Activated CD8-positive, alpha-beta memory T cell treated with anti-CD3 and anti-CD28 coated beads, Interleukin-2, amount 50 U/mL, for 48 hours (primary cell): ENCODE measurements around the gene NSG1.
"Not testable (repeated sequence)": the region's sequence is repeated elsewhere in the genome, so short reads cannot be mapped to it uniquely, and the experiment has no call there.

ENCODE experiments used
- DNase-seq: peaks from one replicate; pipeline ENCODE4 v3.0.0-alpha.2; 2020

Gene NSG1

DNA sequence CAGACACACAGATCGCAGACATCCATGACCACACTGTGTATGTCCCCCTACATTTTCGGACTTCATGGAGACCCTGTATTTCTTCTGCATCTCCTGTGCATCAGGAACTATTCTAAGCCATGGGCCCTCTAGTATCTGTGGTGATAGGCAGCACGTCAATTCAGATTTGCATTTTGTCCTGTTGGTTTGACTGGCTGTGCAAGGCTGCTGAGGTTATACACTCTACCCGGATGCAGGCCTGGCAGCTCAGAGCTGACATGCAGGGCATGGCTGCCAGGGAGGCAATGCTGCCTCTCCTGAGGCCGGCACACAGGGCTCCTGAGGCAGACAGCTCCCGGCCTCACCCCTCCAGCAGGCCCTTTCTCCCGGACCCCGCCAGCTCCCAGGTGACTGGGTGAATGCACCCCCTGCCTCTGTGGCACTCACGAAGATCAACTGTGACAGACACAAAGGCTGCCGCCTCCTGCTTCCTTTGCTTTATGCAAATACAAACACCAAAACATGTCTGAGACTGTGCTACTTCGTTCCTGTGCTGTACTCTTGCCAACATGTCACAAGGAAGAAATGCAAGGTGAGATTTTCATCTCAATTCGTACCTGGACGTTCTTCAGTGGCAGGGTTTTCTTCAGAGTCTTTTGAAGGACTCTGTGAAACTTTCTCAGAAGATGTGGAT is 51.0 kb downstream of the NSG1 start:
- no peak for DNase-seq

GRCh38 chr4:4438891-4439290 is 52.0 kb downstream of the NSG1 start:
- DNase-seq = no peak

DNA sequence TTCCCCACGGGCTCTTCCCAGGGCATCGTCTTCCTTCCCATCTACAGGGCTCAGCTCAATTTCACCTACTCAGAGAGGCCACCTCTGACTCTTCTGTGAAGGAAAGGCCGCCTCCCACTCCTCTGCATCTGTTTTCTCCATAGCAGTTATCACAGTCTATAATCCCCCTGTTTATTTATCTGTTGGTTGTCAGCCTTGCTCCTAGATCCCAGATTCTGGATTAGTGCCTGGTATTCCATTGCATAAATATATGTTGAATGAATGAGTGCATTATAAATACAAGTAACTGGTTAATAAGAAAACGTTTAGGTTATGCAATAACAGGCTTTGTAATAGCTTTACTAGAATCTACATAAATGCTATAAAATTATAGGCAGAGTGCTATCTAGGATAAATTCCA is 52.9 kb downstream of the NSG1 start:
- no peak for DNase-seq

GRCh38 chr4:4440333-4441061 is 53.6 kb downstream of the NSG1 start:
- DNase-seq = no peak

- DNase-seq = no peak
Measured at GRCh38 chr4:4443821-4444220, 56.9 kb downstream of the NSG1 start.

- no peak for DNase-seq
Measured at GRCh38 chr4:4446434-4446833, 59.5 kb downstream of the NSG1 start.

DNA sequence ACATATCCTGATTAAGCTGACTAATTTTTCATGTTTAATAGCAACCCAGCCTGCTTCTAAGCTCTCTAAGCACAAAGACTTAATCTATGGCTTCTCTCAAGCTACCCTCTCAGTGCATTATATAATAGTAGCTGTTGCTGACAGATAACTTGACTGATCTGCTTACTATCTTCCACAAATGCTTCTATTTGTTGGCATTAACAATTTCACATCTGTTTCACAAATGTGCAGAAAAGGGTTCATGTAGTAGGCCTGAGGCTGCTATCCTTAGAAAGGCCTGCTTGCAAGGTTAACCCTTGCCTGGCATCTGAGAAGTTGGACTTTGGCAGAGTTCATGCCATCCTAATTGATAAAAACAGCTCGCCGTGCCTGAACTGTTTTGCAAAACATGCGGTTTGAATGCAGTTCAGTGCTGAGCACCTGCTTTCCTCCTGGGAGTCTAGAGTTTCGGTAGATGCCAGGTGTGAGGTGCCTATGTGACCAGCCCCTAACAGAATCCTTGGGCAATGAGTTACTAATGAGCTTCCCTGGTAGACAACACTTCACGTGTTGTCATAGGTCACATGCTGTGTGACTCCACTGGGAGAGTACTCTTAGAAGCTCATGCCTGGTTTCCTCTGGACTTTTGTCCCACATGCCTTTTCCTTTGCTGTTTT is 68.4 kb downstream of the NSG1 start:
- no peak for DNase-seq

- DNase-seq = no peak
Measured at GRCh38 chr4:4456351-4456750, 69.4 kb downstream of the NSG1 start.

- no peak for DNase-seq
Measured at GRCh38 chr4:4456816-4457578, 70.1 kb downstream of the NSG1 start.

DNA sequence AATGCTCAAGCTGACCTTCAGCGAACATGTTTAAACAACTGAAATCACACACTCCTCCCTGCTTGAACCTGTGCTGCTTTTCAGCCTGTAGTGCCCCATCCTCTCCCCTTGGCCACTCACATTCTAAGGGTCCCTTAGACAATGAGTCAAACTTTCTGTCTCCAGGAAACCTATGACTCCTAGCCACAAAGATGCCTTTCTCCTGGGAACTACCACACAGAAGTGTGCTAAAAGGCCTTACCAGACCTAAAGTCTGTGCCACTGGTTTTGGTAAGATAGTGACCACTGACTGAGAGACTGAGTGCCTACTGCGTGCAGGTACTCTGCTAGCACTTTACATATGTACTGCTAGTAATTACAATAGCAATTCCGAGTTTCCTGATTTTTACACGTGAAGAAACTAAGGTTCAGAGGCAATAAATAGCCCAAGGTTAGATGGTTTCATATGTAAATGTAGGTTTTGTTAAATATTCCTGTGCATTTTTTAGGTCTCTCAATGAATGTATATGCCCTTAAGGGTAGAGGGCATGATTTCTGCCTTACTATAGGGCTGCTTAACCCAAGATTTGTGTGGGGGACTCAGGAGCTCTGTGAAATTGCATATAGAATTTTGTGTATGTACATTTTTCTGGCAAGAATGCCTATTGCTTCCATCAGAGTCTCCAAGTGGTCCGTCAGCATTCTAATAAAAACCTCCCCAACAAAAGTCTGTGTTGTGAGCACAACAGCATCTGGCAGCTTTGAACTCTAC is 71.1 kb downstream of the NSG1 start:
- no peak for DNase-seq

DNA sequence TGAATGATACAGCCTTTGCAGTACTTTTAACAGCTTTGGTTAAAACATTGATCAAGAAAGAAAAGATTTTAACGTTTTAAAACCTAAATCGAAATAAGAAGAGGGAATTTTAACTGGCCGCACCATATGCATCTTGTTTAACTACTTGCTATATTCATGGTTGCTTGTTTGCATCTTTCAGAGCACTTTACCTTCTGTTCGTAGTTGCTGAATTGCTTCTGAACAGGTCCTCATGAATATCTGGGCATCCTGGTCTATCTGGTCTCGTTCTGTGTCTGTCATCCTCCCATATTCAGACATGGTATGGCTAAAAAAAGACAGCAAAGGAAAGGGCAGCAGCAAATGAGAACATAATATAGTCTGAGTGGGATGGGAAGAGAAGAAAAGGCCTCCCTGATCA is 72.3 kb downstream of the NSG1 start:
- DNase-seq = no peak

DNA sequence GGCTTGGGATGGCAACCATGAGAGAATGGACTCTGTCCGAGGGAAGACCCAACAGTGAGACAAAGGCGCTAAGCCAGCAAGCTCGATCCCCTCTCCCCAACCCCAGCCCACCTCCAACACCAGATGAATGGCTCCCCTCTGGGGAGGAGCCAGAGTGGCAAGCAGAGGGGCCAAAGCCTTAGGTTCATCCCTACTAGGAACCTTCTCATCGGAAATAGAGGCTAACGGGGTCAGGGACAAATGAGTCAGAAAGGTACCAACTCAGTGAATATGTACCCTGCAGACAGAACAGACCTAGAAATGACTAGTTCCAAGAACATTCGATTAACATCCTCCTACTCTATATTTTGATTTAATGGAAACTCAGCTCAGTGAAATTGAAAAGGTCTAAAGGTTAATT is 73.9 kb downstream of the NSG1 start:
- DNase-seq = no peak

- DNase-seq = no peak
Measured at GRCh38 chr4:4461178-4461577, 74.3 kb downstream of the NSG1 start.

DNA sequence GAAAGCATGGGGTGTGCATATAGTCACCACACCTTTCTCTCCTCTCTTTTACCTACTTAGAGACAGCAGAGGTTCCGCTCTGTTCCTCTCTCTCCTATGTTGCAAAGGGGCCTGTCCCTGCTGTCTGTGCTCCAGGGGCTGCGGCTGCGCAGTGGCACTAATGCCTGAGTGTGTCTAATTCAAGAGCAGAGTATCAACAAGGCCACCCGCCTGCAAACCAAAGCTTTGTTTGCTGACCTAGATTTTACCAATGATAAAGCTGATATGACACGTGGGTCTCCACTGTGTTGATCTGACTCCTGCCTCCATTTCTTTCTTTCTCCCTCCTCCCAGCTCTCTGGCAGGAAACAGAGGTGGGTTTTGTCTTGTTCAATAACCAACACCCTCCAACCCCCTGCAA is 74.9 kb downstream of the NSG1 start:
- no peak for DNase-seq

DNA sequence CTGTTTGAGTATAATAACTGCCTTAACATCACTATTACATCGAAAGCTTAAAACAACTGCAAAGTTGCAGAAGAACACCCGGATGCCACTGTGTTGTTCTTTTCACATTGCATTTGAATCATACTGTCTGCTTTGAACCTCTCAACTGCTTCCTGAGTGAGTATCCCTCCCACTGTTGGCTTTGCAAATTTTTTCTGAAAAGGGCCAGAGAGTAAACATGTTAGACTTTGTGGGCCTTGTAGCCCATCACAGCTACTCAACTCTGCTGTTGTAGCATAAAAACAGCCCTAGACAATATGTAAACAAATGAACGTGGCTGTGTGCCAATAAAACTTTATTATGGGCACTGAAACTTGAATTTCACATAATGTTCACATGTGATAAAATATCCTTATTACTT is 76.1 kb downstream of the NSG1 start:
- no peak for DNase-seq

GRCh38 chr4:4465238-4465637 is 78.3 kb downstream of the NSG1 start:
- not testable (repeated sequence) for DNase-seq
